SK-N-SH treated with all-trans-retinoic acid at 6 μM for 48 hours (cell line): ENCODE measurements around the gene ASIC1.

Experiments used
- ATAC-seq: fragments of 200-7000 bp; cut with Tn5 transposase; 3 replicates; pipeline ENCODE4 v1.9.1; 2020; ENCODE audit warnings: mild to moderate bottlenecking, moderate library complexity
- ARNTL ChIP-seq: fragments of 450-650 bp; formaldehyde crosslinking; IDR thresholded peaks from 2 replicates; pipeline ENCODE4 v1.5.0; 2020; ENCODE audit warnings: low read depth, mild to moderate bottlenecking, moderate library complexity, borderline replicate concordance
- BACH2 ChIP-seq: fragments of 250-450 bp; sonication (Bioruptor Pico); IDR thresholded peaks from 2 replicates; pipeline ENCODE4 v1.9.0; 2021; ENCODE audit warnings: mild to moderate bottlenecking, borderline replicate concordance
- CSDC2 ChIP-seq: fragments of 250-450 bp; sonication (Bioruptor Pico); IDR thresholded peaks from 2 replicates; pipeline ENCODE4 v1.5.0; 2020; ENCODE audit warnings: mild to moderate bottlenecking, moderate library complexity
- CSRNP3 ChIP-seq: fragments of 250-450 bp; sonication (Bioruptor Pico); IDR thresholded peaks from 2 replicates; pipeline ENCODE4 v1.5.1; 2021; ENCODE audit warnings: mild to moderate bottlenecking, moderate library complexity
- ESRRG ChIP-seq: fragments of 250-450 bp; sonication (Bioruptor Pico); IDR thresholded peaks from 2 replicates; pipeline ENCODE4 v1.6.1; 2021; ENCODE audit warnings: mild to moderate bottlenecking
- GLIS3 ChIP-seq: fragments of 250-450 bp; sonication (Bioruptor Pico); IDR thresholded peaks from 2 replicates; pipeline ENCODE4 v1.5.0; 2020; ENCODE audit warnings: mild to moderate bottlenecking, moderate library complexity
- ISL1 ChIP-seq: fragments of 250-450 bp; sonication (Bioruptor Pico); IDR thresholded peaks from 2 replicates; pipeline ENCODE4 v2.1.2; 2022; ENCODE audit warnings: mild to moderate bottlenecking, moderate library complexity
- OSR1 ChIP-seq: fragments of 250-450 bp; sonication (Bioruptor Pico); IDR thresholded peaks from 2 replicates; pipeline ENCODE4 v1.8.0; 2022; ENCODE audit warnings: moderate library complexity, mild to moderate bottlenecking, inconsistent platforms
- POU6F1 ChIP-seq: fragments of 250-450 bp; sonication (Bioruptor Pico); IDR thresholded peaks from 2 replicates; pipeline ENCODE4 v1.8.0; 2021; ENCODE audit warnings: low read depth, mild to moderate bottlenecking, moderate library complexity, borderline replicate concordance
- PPARA ChIP-seq: fragments of 250-450 bp; sonication (Bioruptor Pico); IDR thresholded peaks from 2 replicates; pipeline ENCODE4 v1.5.0; 2020; ENCODE audit warnings: mild to moderate bottlenecking, borderline replicate concordance
- RARB ChIP-seq: fragments of 250-450 bp; sonication (Bioruptor Pico); IDR thresholded peaks from 2 replicates; pipeline ENCODE4 v1.8.0; 2021; ENCODE audit warnings: mild to moderate bottlenecking, moderate library complexity
- SNAI2 ChIP-seq: fragments of 250-450 bp; sonication (Bioruptor Pico); IDR thresholded peaks from 2 replicates; pipeline ENCODE4 v1.5.0; 2020; ENCODE audit warnings: mild to moderate bottlenecking, moderate library complexity
- TCF4 ChIP-seq: fragments of 250-450 bp; sonication (Bioruptor Pico); IDR thresholded peaks from 2 replicates; pipeline ENCODE4 v1.8.0; 2021; ENCODE audit warnings: mild to moderate bottlenecking, moderate library complexity, borderline replicate concordance
- TOX ChIP-seq: fragments of 250-450 bp; sonication (Bioruptor Pico); IDR thresholded peaks from 2 replicates; pipeline ENCODE4 v1.8.0; 2021; ENCODE audit warnings: mild to moderate bottlenecking, moderate library complexity, borderline replicate concordance
- TSHZ2 ChIP-seq: fragments of 250-450 bp; sonication (Bioruptor Pico); IDR thresholded peaks from 2 replicates; pipeline ENCODE4 v1.5.0; 2020; ENCODE audit warnings: mild to moderate bottlenecking, moderate library complexity
- ZC3H10 ChIP-seq: fragments of 250-450 bp; sonication (Bioruptor Pico); IDR thresholded peaks from 2 replicates; pipeline ENCODE4 v1.5.1; 2021; ENCODE audit warnings: mild to moderate bottlenecking, moderate library complexity
- ZFP3 ChIP-seq: fragments of 250-450 bp; sonication (Bioruptor Pico); IDR thresholded peaks from 2 replicates; pipeline ENCODE4 v1.5.0; 2020; ENCODE audit warnings: mild to moderate bottlenecking, moderate library complexity
- ZFP30 ChIP-seq: fragments of 450-650 bp; formaldehyde crosslinking; IDR thresholded peaks from 2 replicates; pipeline ENCODE4 v1.5.0; 2022; ENCODE audit warnings: mild to moderate bottlenecking, moderate library complexity
- ZNF565 ChIP-seq: fragments of 450-650 bp; formaldehyde crosslinking; conservative IDR thresholded peaks from 2 replicates; pipeline ENCODE4 v1.5.0; 2020; ENCODE audit warnings: low read depth, mild to moderate bottlenecking, moderate library complexity
- ZNF70 ChIP-seq: fragments of 450-650 bp; formaldehyde crosslinking; IDR thresholded peaks from 2 replicates; pipeline ENCODE4 v1.5.0; 2020; ENCODE audit warnings: mild to moderate bottlenecking, moderate library complexity
- ZNF8 ChIP-seq: fragments of 450-650 bp; formaldehyde crosslinking; IDR thresholded peaks from 2 replicates; pipeline ENCODE4 v1.5.0; 2020; ENCODE audit warnings: mild to moderate bottlenecking, moderate library complexity
- TF ChIP-seq, protein P1 (sequence below): fragments of 250-450 bp; sonication (Bioruptor Pico); IDR thresholded peaks from 2 replicates; pipeline ENCODE4 v1.8.0; 2020; ENCODE audit warnings: mild to moderate bottlenecking, moderate library complexity, borderline replicate concordance

The ASIC1 gene

GRCh38 chr12:50120521-50120920 is 63.1 kb downstream of the ASIC1 start:
- no peak for TF ChIP-seq PPARA
- TF ChIP-seq OSR1 (CRISPR knock-in tag) = no peak
- TF ChIP-seq ZFP3 = no peak
- no peak for TF ChIP-seq TCF4 (CRISPR knock-in tag)
- TF ChIP-seq CSRNP3 = no peak
- no peak for TF ChIP-seq ZNF70 (CRISPR knock-in tag)
- no peak for TF ChIP-seq TOX (CRISPR knock-in tag)
- no peak for TF ChIP-seq ZNF565 (CRISPR knock-in tag)
- ATAC-seq = no peak

DNA sequence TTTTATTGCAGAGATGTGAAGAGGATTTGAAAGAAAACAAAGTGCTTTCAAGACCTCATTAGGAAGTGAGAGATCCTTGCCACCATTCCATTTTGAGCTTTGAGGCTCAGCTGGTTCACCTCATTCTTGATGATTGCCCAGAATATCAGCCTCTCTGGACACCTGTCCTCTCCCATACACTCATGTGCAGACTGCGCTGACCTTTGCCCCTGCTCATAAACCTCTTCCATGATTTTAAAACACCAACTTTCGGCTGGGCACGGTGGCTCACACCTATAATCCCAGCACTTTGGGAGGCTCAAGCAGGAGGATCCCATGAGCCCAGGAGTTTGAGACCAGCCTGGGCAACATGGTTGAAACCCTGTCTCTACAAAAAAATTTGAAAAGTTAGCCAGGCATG is 63.6 kb downstream of the ASIC1 start:
- no peak for ATAC-seq
- no peak for TF ChIP-seq ZFP30 (CRISPR knock-in tag)
- TF ChIP-seq PPARA = no peak
- no peak for TF ChIP-seq TSHZ2
- TF ChIP-seq OSR1 (CRISPR knock-in tag) = no peak
- no peak for TF ChIP-seq ZNF70 (CRISPR knock-in tag)

DNA sequence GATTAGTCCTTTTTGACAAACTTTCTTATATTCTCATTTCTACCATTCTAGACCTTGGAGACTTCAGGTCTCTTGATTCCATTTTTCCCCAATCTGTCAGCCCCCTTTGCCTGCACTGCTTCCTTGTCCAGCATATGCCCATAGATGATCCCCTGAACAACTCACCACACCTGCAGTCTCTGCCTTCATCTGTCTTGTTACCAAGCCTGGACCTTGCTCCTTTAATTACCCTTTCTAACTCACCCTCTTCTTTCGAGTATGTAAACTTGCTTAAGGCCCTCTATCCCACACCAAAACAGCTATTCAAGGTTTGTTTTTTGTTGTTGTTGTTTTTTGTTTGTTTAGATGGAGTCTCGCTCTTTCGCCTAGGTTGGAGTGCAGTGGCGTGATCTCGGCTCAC is 64.2 kb downstream of the ASIC1 start:
- TF ChIP-seq ARNTL = no peak
- no peak for TF ChIP-seq PPARA
- TF ChIP-seq ZC3H10 (CRISPR knock-in tag) = no peak
- no peak for TF ChIP-seq TCF4 (CRISPR knock-in tag)
- no peak for TF ChIP-seq POU6F1 (CRISPR knock-in tag)
- no peak for TF ChIP-seq TSHZ2
- TF ChIP-seq TOX (CRISPR knock-in tag) = no peak
- TF ChIP-seq GLIS3 = no peak
- no peak for TF ChIP-seq ZNF565 (CRISPR knock-in tag)
- no peak for ATAC-seq

DNA sequence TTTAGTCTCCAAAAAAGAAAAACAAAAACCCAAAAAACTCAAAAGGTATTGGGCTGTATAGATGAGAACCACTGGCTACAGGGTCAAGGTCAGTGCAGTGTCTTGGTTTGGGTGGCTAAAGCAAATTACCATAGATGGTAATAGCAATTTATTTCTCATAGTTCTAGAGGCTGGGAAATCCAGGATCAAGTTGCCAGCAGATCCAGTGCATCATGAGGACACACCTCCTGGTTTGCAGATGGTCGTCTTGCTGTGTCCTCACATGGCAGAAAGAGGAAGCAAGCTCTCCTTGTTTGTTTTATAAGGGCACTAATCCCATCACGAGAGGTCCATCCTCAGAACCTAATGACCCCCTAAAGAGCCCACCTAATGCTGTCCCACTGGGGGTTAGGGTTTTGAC is 65.8 kb downstream of the ASIC1 start:
- TF ChIP-seq CSRNP3 = no peak
- TF ChIP-seq BACH2 = no peak
- TF ChIP-seq ARNTL = no peak
- no peak for TF ChIP-seq ZNF8 (CRISPR knock-in tag)
- TF ChIP-seq TOX (CRISPR knock-in tag) = no peak
- TF ChIP-seq SNAI2 (CRISPR knock-in tag) = no peak
- TF ChIP-seq ZC3H10 (CRISPR knock-in tag) = no peak
- TF ChIP-seq ZNF70 (CRISPR knock-in tag) = no peak
- TF ChIP-seq OSR1 (CRISPR knock-in tag) = no peak
- no peak for TF ChIP-seq PPARA
- no peak for TF ChIP-seq POU6F1 (CRISPR knock-in tag)
- TF ChIP-seq CSDC2 (CRISPR knock-in tag) = no peak
- no peak for TF ChIP-seq ESRRG (CRISPR knock-in tag)
- TF ChIP-seq ZFP3 = no peak
- no peak for TF ChIP-seq ISL1 (CRISPR knock-in tag)
- no peak for TF ChIP-seq ZFP30 (CRISPR knock-in tag)
- no peak for TF ChIP-seq RARB (CRISPR knock-in tag)
- TF ChIP-seq TCF4 (CRISPR knock-in tag) = no peak
- TF ChIP-seq GLIS3 = no peak
- TF ChIP-seq, protein P1, sequence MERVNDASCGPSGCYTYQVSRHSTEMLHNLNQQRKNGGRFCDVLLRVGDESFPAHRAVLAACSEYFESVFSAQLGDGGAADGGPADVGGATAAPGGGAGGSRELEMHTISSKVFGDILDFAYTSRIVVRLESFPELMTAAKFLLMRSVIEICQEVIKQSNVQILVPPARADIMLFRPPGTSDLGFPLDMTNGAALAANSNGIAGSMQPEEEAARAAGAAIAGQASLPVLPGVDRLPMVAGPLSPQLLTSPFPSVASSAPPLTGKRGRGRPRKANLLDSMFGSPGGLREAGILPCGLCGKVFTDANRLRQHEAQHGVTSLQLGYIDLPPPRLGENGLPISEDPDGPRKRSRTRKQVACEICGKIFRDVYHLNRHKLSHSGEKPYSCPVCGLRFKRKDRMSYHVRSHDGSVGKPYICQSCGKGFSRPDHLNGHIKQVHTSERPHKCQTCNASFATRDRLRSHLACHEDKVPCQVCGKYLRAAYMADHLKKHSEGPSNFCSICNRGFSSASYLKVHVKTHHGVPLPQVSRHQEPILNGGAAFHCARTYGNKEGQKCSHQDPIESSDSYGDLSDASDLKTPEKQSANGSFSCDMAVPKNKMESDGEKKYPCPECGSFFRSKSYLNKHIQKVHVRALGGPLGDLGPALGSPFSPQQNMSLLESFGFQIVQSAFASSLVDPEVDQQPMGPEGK = no peak
- TF ChIP-seq, all 23 proteins: peak for 0
- no peak for ATAC-seq
